H1 (cell line): Measurements from ENCODE around the gene NBPF3. TPM values are rescaled to one million over a fixed set of nuclear protein-coding genes. Genes with fewer than 3 reads are reported as not detected.
"Not testable (repeated sequence)": the region's sequence is repeated elsewhere in the genome, so short reads cannot be mapped to it uniquely, and the experiment has no call there.

Source experiments
- CTCF ChIA-PET: fragments of 300-600 bp; sonication (Branson Sonifier 250); formaldehyde crosslinking; loops from one replicate; lab custom pipeline; 2021; ENCODE audit not compliant: partially characterized antibody; lab: Charles Lee
- POLR2A ChIA-PET: fragments of 300-600 bp; sonication (Branson Sonifier 250); formaldehyde crosslinking; loops from one replicate; lab custom pipeline; 2021; ENCODE audit warnings: inconsistent platforms; ENCODE audit not compliant: partially characterized antibody; lab: Charles Lee
- DNase-seq, 2 experiments: peaks; one replicate each; pipeline versions ENCODE4 v3.0.0 to v3.0.0-alpha.2; 2010 to 2022; ENCODE audit warnings: low spot score in 2 of 2, low read depth in 1 of 2, mixed read lengths in 1 of 2
- FAIRE-seq: peaks from 2 replicates; lab custom pipeline; 2011; peaks lifted over from hg19 to GRCh38; lab: Jason Lieb, UNC
- H2AFZ ChIP-seq: 2 replicates; pipeline ENCODE4 v1.8.1; 2012; ENCODE audit warnings: low read length, inconsistent platforms
- H2AK5ac ChIP-seq: 2 replicates; pipeline ENCODE4 v1.6.1; 2013; ENCODE audit warnings: low read depth, low read length
- H2BK120ac ChIP-seq: replicated peaks from 2 replicates; pipeline ENCODE3; 2013; ENCODE audit warnings: low read depth, low read length, inconsistent platforms
- H2BK12ac ChIP-seq: 2 replicates; pipeline ENCODE4 v1.6.1; 2013; ENCODE audit warnings: low read depth, low read length
- H2BK15ac ChIP-seq: 2 replicates; pipeline ENCODE4 v1.6.1; 2013; ENCODE audit warnings: low read length
- H2BK20ac ChIP-seq: 2 replicates; pipeline ENCODE4 v1.6.1; 2013; ENCODE audit warnings: low read length
- H2BK5ac ChIP-seq: 2 replicates; pipeline ENCODE4 v1.6.1; 2013; ENCODE audit warnings: low read depth, low read length
- H3K14ac ChIP-seq: 2 replicates; pipeline ENCODE4 v1.6.1; 2013; ENCODE audit warnings: inconsistent platforms; ENCODE audit not compliant: insufficient read length
- H3K18ac ChIP-seq: 2 replicates; pipeline ENCODE4 v1.6.1; 2013; ENCODE audit warnings: low read length; ENCODE audit errors: extremely low read depth
- H3K23ac ChIP-seq: 2 replicates; pipeline ENCODE4 v1.6.1; 2013; ENCODE audit warnings: inconsistent platforms; ENCODE audit not compliant: insufficient read length
- H3K23me2 ChIP-seq: 2 replicates; pipeline ENCODE4 v1.6.1; 2013; ENCODE audit warnings: low read depth, low read length
- H3K27ac ChIP-seq: 2 replicates; pipeline ENCODE4 v1.6.1; 2011; ENCODE audit warnings: low read depth, low read length, inconsistent platforms
- H3K27me3 ChIP-seq, 4 experiments: replicated peaks in 1 of 4; 1 replicate in 1 of 4; 2 replicates in 3 of 4; pipeline versions ENCODE4 v1.6.1 to v1.8.1; 2011 to 2013; ENCODE audit warnings: low read length in 3 of 4, mild to moderate bottlenecking in 3 of 4, inconsistent platforms in 2 of 4, mixed read lengths in 2 of 4, moderate library complexity in 1 of 4; ENCODE audit not compliant: control insufficient read depth in 3 of 4, insufficient read depth in 3 of 4; ENCODE audit errors: extremely low read depth in 1 of 4
- H3K36me3 ChIP-seq, 4 experiments: 2 replicates each; pipeline versions ENCODE4 v1.6.1 to v1.8.1; 2011 to 2013; ENCODE audit warnings: mild to moderate bottlenecking in 4 of 4, low read length in 3 of 4, moderate library complexity in 2 of 4, control low read depth in 1 of 4, inconsistent platforms in 1 of 4; ENCODE audit not compliant: insufficient read depth in 4 of 4, control insufficient read depth in 2 of 4
- H3K4ac ChIP-seq: replicated peaks from 2 replicates; pipeline ENCODE3; 2013; ENCODE audit warnings: low read length, low read depth, mixed read lengths, inconsistent platforms; ENCODE audit not compliant: insufficient read length
- H3K4me1 ChIP-seq, 4 experiments: replicated peaks in 1 of 4; 1 replicate in 1 of 4; 2 replicates in 3 of 4; pipeline versions ENCODE4 v1.6.1 to v1.8.1; 2011 to 2013; ENCODE audit warnings: low read length in 3 of 4, inconsistent platforms in 2 of 4, mixed read lengths in 1 of 4; ENCODE audit not compliant: insufficient read depth in 4 of 4, control insufficient read depth in 3 of 4
- H3K4me2 ChIP-seq, 2 experiments: 2 replicates each; pipeline versions ENCODE4 v1.6.1 to v1.8.1; 2011 to 2013; ENCODE audit warnings: low read depth in 2 of 2, low read length in 2 of 2, control low read depth in 1 of 2, inconsistent platforms in 1 of 2, mild to moderate bottlenecking in 1 of 2; ENCODE audit not compliant: insufficient read depth in 1 of 2
- H3K4me3 ChIP-seq, 4 experiments: fragments of 200-600, 300-600 bp in 1 of 4; sonication (generic), shearing (Covaris generic), sonication (Bioruptor Twin) in 1 of 4; 2 replicates each; pipeline versions ENCODE4 v1.5.1 to v1.8.1; 2011 to 2016; ENCODE audit warnings: low read length in 4 of 4, low read depth in 3 of 4, control low read depth in 2 of 4, inconsistent platforms in 2 of 4, mild to moderate bottlenecking in 2 of 4, mixed read lengths in 1 of 4, moderate library complexity in 1 of 4; ENCODE audit not compliant: insufficient read depth in 2 of 4; ENCODE audit errors: extremely low read depth in 1 of 4
- H3K56ac ChIP-seq: replicated peaks from 2 replicates; pipeline ENCODE3; 2013; ENCODE audit warnings: low read depth, mild to moderate bottlenecking, mixed read lengths, low read length, inconsistent platforms; ENCODE audit not compliant: insufficient read length
- H3K79me1 ChIP-seq: 2 replicates; pipeline ENCODE4 v1.6.1; 2013; ENCODE audit warnings: low read depth, low read length, control low read depth
- H3K79me2 ChIP-seq, 2 experiments: 2 replicates each; pipeline versions ENCODE4 v1.6.1 to v1.8.1; 2012 to 2013; ENCODE audit warnings: low read length in 2 of 2, mild to moderate bottlenecking in 2 of 2, inconsistent platforms in 1 of 2; ENCODE audit not compliant: insufficient read depth in 2 of 2, control insufficient read depth in 1 of 2
- H3K9ac ChIP-seq, 4 experiments: replicated peaks in 1 of 4; 1 replicate in 1 of 4; 2 replicates in 3 of 4; pipeline versions ENCODE4 v1.6.1 to v1.8.1; 2011 to 2013; ENCODE audit warnings: low read depth in 3 of 4, low read length in 3 of 4, control low read depth in 2 of 4, mild to moderate bottlenecking in 2 of 4, moderate library complexity in 2 of 4, inconsistent platforms in 1 of 4; ENCODE audit errors: extremely low read depth in 1 of 4
- H3K9me3 ChIP-seq, 2 experiments: 2 replicates each; pipeline versions ENCODE4 v1.6.1 to v1.8.1; 2012 to 2013; ENCODE audit warnings: mild to moderate bottlenecking in 2 of 2, moderate library complexity in 2 of 2, control low read depth in 1 of 2, inconsistent platforms in 1 of 2, low read depth in 1 of 2, low read length in 1 of 2, mixed read lengths in 1 of 2; ENCODE audit not compliant: insufficient read depth in 2 of 2
- H4K20me1 ChIP-seq, 2 experiments: replicated peaks in 1 of 2; 2 replicates each; pipeline versions ENCODE3 to v1.8.1; 2011 to 2013; ENCODE audit warnings: inconsistent platforms in 2 of 2, low read length in 2 of 2, mild to moderate bottlenecking in 1 of 2; ENCODE audit not compliant: insufficient read depth in 2 of 2, control insufficient read depth in 1 of 2
- H4K5ac ChIP-seq: 2 replicates; pipeline ENCODE4 v1.6.1; 2013; ENCODE audit warnings: low read length, low read depth, mixed read lengths, inconsistent platforms; ENCODE audit not compliant: insufficient read length
- H4K8ac ChIP-seq: 2 replicates; pipeline ENCODE4 v1.8.0; 2013; ENCODE audit warnings: mild to moderate bottlenecking, moderate library complexity, low read length, inconsistent platforms; ENCODE audit not compliant: insufficient read depth; ENCODE audit errors: extremely low read depth
- H4K91ac ChIP-seq: replicated peaks from 2 replicates; pipeline ENCODE3; 2013; ENCODE audit warnings: low read length, mixed read lengths, inconsistent platforms; ENCODE audit not compliant: insufficient read length
- WGBS, 2 experiments: shearing (Covaris generic) in 1 of 2; methylation state at CpG; one replicate each; pipeline versions ENCODE4 v1.1.6 to v1.1.7; 2013 to 2015; ENCODE audit warnings: low lambda C conversion rate in 2 of 2, mixed read lengths in 2 of 2, inconsistent platforms in 1 of 2, low coverage in 1 of 2, missing lambda C conversion rate in 1 of 2; ENCODE audit not compliant: insufficient replicate concordance in 2 of 2, insufficient coverage in 1 of 2, insufficient read length in 1 of 2; ENCODE audit errors: extremely low coverage in 1 of 2, missing lambda C conversion rate in 1 of 2; 5-methylcytosine and 5-hydroxymethylcytosine counted together
- polyA plus RNA-seq, 7 experiments: library from polyadenylated mRNA; depleted of rRNA in 3 of 7; stranded (reverse) in 5 of 7; unstranded in 2 of 7; fragments of >200 nt in 5 of 7; fragments of 200-250 nt in 2 of 7; gene quantifications; 1 replicate in 5 of 7; 2 replicates in 1 of 7; 4 replicates in 1 of 7; pipeline versions ENCODE4 v1.2.1 to v1.2.3, GENCODE V29; 2011 to 2013; ENCODE audit warnings: missing spikeins in 2 of 7, mixed read lengths in 2 of 7
- total RNA-seq: library from RNA; stranded (reverse); fragmentation: NEBNext Ultra II Directional; extraction: Animal tissue kit (Norgen Biotek cat#: 25700); gene quantifications from 2 replicates; pipeline ENCODE4 v1.2.1, GENCODE V29; 2021

NBPF3 gene
- total and polyA plus RNA-seq, 2 of the 8 experiments (the other 6 are each of a cell fraction or from before 2014, with no cell fraction given): 3.8 to 4.3 TPM

DNA sequence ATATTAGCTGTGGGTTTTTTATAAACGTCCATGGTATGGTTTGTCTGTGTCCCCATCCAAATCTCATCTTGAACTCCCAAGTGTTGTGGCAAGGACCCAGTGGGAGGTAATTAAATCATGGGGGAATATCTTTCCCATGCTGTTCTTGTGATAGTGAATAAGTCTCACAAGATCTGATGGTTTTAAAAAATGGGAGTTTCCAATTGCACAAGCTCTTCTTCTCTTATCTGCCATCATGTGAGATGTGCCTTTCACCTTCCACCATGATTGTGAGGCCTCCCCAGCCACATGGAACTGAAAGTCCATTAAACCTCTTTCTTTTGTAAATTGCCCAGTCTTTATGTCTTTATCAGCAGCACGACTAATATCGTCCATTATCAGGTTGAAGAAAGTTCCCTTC lies 30.0 kb upstream of the NBPF3 start:
- H3K4me2 ChIP-seq, H3K9me3 ChIP-seq, H3K27me3 ChIP-seq, H2AK5ac ChIP-seq, FAIRE-seq, H2AFZ ChIP-seq, H2BK20ac ChIP-seq, H3K18ac ChIP-seq, H3K79me1 ChIP-seq, H3K14ac ChIP-seq, DNase-seq, H2BK5ac ChIP-seq, H3K27ac ChIP-seq, H4K91ac ChIP-seq, H3K4me3 ChIP-seq, H3K36me3 ChIP-seq, H2BK120ac ChIP-seq, H3K23ac ChIP-seq, H3K79me2 ChIP-seq, H4K5ac ChIP-seq, H3K4ac ChIP-seq, H2BK15ac ChIP-seq, H3K23me2 ChIP-seq, H3K9ac ChIP-seq, H2BK12ac ChIP-seq, H3K56ac ChIP-seq, H3K4me1 ChIP-seq, H4K8ac ChIP-seq, POLR2A ChIA-PET, H4K20me1 ChIP-seq: not testable (repeated sequence)
- 68% methylated on average over 3 of the region's 3 CpGs; no CpG with 5 or more reads in 1 of the 2 experiments for WGBS, 2 experiments
- CTCF ChIA-PET: interaction anchor here (0.6 to 1.2 kb wide), 3 partner anchors 48 to 395 kb away, joined by 3 read pairs; no protein-coding TSS in a partner anchor
